ENCODE measurements around the gene CCN5. TPM values are rescaled to one million over a fixed set of nuclear protein-coding genes. Genes with fewer than 3 reads are reported as not detected.

Gene CCN5
- total and polyA plus RNA-seq, 2 of the 13 experiments (the other 11 are each of a cell fraction or from before 2014, with no cell fraction given): 0.12 TPM; not detected in 1

GRCh38 chr20:44684047-44684967, 30.9 kb upstream of the CCN5 start (continued):
- TF ChIP-seq ZNF503 (CRISPR knock-in tag; IDR thresholded peaks at IDR 0.05) (no peak), ZNF616 (CRISPR knock-in tag; IDR thresholded peaks at IDR 0.05; ENCODE audit: low read depth) (no peak), TEAD2 (CRISPR knock-in tag; IDR thresholded peaks at IDR 0.05) (no peak), ZNF430 (CRISPR knock-in tag; IDR thresholded peaks at IDR 0.05) (0 out of 2 replicates have a peak, but pooled peaks have one; percentile 17), ZEB1 (IDR thresholded peaks at IDR 0.05; ENCODE audit: insufficient replicate concordance, low read depth) (no peak), CENPT (CRISPR knock-in tag; IDR thresholded peaks at IDR 0.05; ENCODE audit: low read depth) (no peak), ZBTB21 (CRISPR knock-in tag; IDR thresholded peaks at IDR 0.05) (no peak), THAP8 (CRISPR knock-in tag; IDR thresholded peaks at IDR 0.05; ENCODE audit: borderline replicate concordance) (no peak), IKZF4 (CRISPR knock-in tag; IDR thresholded peaks at IDR 0.05; ENCODE audit: borderline replicate concordance, low read depth, not compliant biosample characterization) (no peak), ZNF784 (CRISPR knock-in tag; IDR thresholded peaks at IDR 0.05; ENCODE audit: borderline replicate concordance) (no peak), ZNF891 (CRISPR knock-in tag; IDR thresholded peaks at IDR 0.05) (no peak), EP300 (IDR thresholded peaks at IDR 0.05; ENCODE audit: low read depth in 2 of 2, low read length in 2 of 2) (no peak), EP300 (CRISPR knock-in tag; IDR thresholded peaks at IDR 0.05; ENCODE audit: borderline replicate concordance) (no peak), ZNF281 (CRISPR knock-in tag; IDR thresholded peaks at IDR 0.05; ENCODE audit: borderline replicate concordance) (no peak), GLMP (CRISPR knock-in tag; IDR thresholded peaks at IDR 0.05; ENCODE audit: borderline replicate concordance) (no peak), ZNF343 (CRISPR knock-in tag; IDR thresholded peaks at IDR 0.05) (no peak), RELA (CRISPR knock-in tag; IDR thresholded peaks at IDR 0.05) (no peak), NR2F1 (CRISPR knock-in tag; IDR thresholded peaks at IDR 0.05) (peak; percentile 17 to 51; a peak in 2 of 4 replicates)
